Right cardiac atrium (tissue), 5 donors: Measurements from ENCODE around the gene RTL1. TPM values are rescaled to one million over a fixed set of nuclear protein-coding genes. Genes with fewer than 3 reads are reported as not detected.
A peak's percentile ranks its signal among the peaks of the same experiment; 100 is the strongest.

Source experiments
- ATAC-seq, 2 donors: fragments of 200-7000 bp; cut with Tn5 transposase; one replicate each; pipeline versions ENCODE4 v1.8.0 to v1.9.1; 2020; ENCODE audit warnings: moderate library complexity in 2 of 2, mild to moderate bottlenecking in 1 of 2
- DNase-seq, 3 donors: peaks; one replicate each; pipeline ENCODE4 v3.0.0-alpha.2; 2020
- H3K27ac ChIP-seq: one replicate; pipeline ENCODE4 v1.5.1; 2013; ENCODE audit warnings: mild to moderate bottlenecking, low read length, control low read depth, moderate library complexity
- H3K27me3 ChIP-seq: one replicate; pipeline ENCODE4 v1.6.1; 2013; ENCODE audit not compliant: control insufficient read depth, insufficient read depth
- H3K4me1 ChIP-seq: one replicate; pipeline ENCODE4 v1.6.1; 2013; ENCODE audit warnings: low read length; ENCODE audit not compliant: control insufficient read depth, insufficient read depth
- H3K4me3 ChIP-seq: one replicate; pipeline ENCODE4 v1.5.1; 2013; ENCODE audit warnings: low read length, control low read depth
- H3K9me3 ChIP-seq: one replicate; pipeline ENCODE4 v1.6.1; 2013; ENCODE audit warnings: low read length; ENCODE audit not compliant: control insufficient read depth
- WGBS: extraction: QIAGEN DNeasy Blood & Tissue Kit; methylation state at CpG from one replicate; pipeline ENCODE4 v1.1.7; 2013; 5-methylcytosine and 5-hydroxymethylcytosine counted together
- intact Hi-C, 4 donors: fragments of 100-400 bp; cut with DNase I; formaldehyde crosslinking; loops; one replicate each; pipeline versions ENCODE4 v1.11.0 to v1.14.0; 2022 to 2023
- polyA plus RNA-seq: library from polyadenylated mRNA; stranded (reverse); fragments of 200-250 nt; gene quantifications from one replicate; pipeline ENCODE4 v1.2.3, GENCODE V29; 2013
- total RNA-seq, 4 donors: library from RNA; stranded (reverse); fragmentation: NEBNext Ultra II Directional; extraction: Animal tissue kit (Norgen Biotek cat#: 25700); gene quantifications; one replicate each; pipeline ENCODE4 v1.2.1, GENCODE V29; 2021
- donor health status: healthy with polysubstance abuse.
- donor health status: DM: no; HTN: yes; CAD: no.
- donor health status: DM: no; HTN: no; CAD: no.
- donor health status: DM: no; HTN: yes; CAD: no; lungs with severe emphysema.
- donor health status: DM: yes; HTN: yes; CAD: no.

The RTL1 gene
- total and polyA plus RNA-seq, 5 donors = 0.05 TPM; not detected in 4

- H3K4me1 ChIP-seq = no peaks in the 10 kb centered on the region
- no peaks in the 10 kb centered on the region for H3K9me3 ChIP-seq
- no peak for ATAC-seq
- no peak overlapping the region for H3K4me3 ChIP-seq
- 86% methylated on average over 8 of the region's 8 CpGs for whole genome bisulfite sequencing
- intact Hi-C loops = no loop called here
- H3K27me3 ChIP-seq = no peaks in the 10 kb centered on the region
- peak in 2 of 3 donors; percentile 7 to 20 for DNase-seq
- no peak overlapping the region for H3K27ac ChIP-seq
Observed at GRCh38 chr14:100879782-100880181, 23.7 kb downstream of the RTL1 start.

GRCh38 chr14:100879194-100879593 is 24.3 kb downstream of the RTL1 start:
- DNase-seq (peak in 1 of 3 donors; percentile 10), ATAC-seq (no peak)
- no peaks in the 10 kb centered on the region for H3K27me3 ChIP-seq
- 82% methylated on average over 8 of the region's 8 CpGs for WGBS
- no peak overlapping the region for H3K4me3 ChIP-seq
- intact Hi-C loops = no loop called here
- H3K27ac ChIP-seq = no peak overlapping the region
- H3K9me3 ChIP-seq = no peaks in the 10 kb centered on the region
- H3K4me1 ChIP-seq = no peaks in the 10 kb centered on the region

GRCh38 chr14:100878271-100879146 is 25.0 kb downstream of the RTL1 start:
- Histone ChIP-seq H3K9me3 (no peaks in the 10 kb centered on the region), H3K4me3 (no peak overlapping the region), H3K27ac (no peak overlapping the region), H3K4me1 (no peaks in the 10 kb centered on the region), H3K27me3 (no peaks in the 10 kb centered on the region)
- DNase-seq = peak in 2 of 3 donors; percentile 10 to 18
- WGBS = 85% methylated on average over 11 of the region's 11 CpGs
- intact Hi-C loops = no loop called here
- ATAC-seq = no peak

- Histone ChIP-seq H3K27ac (no peak overlapping the region), H3K4me3 (no peak overlapping the region), H3K4me1 (no peaks in the 10 kb centered on the region), H3K27me3 (no peaks in the 10 kb centered on the region), H3K9me3 (no peaks in the 10 kb centered on the region)
- intact Hi-C loops = no loop called here
- DNase-seq (peak in 2 of 3 donors; percentile 6 to 7), ATAC-seq (no peak)
- WGBS = 84% methylated on average over 17 of the region's 17 CpGs
Observed at GRCh38 chr14:100875861-100876590, 27.5 kb downstream of the RTL1 start.

- no peak overlapping the region for H3K27ac ChIP-seq
- H3K4me1 ChIP-seq = no peaks in the 10 kb centered on the region
- ATAC-seq = no peak
- no peak overlapping the region for H3K4me3 ChIP-seq
- DNase-seq = peak in 1 of 3 donors; percentile 26
- H3K9me3 ChIP-seq = no peaks in the 10 kb centered on the region
- intact Hi-C loops = no loop called here
- WGBS = 92% methylated on average over 6 of the region's 6 CpGs
- H3K27me3 ChIP-seq = no peaks in the 10 kb centered on the region
Observed at GRCh38 chr14:100875126-100875525, 28.4 kb downstream of the RTL1 start.

DNA sequence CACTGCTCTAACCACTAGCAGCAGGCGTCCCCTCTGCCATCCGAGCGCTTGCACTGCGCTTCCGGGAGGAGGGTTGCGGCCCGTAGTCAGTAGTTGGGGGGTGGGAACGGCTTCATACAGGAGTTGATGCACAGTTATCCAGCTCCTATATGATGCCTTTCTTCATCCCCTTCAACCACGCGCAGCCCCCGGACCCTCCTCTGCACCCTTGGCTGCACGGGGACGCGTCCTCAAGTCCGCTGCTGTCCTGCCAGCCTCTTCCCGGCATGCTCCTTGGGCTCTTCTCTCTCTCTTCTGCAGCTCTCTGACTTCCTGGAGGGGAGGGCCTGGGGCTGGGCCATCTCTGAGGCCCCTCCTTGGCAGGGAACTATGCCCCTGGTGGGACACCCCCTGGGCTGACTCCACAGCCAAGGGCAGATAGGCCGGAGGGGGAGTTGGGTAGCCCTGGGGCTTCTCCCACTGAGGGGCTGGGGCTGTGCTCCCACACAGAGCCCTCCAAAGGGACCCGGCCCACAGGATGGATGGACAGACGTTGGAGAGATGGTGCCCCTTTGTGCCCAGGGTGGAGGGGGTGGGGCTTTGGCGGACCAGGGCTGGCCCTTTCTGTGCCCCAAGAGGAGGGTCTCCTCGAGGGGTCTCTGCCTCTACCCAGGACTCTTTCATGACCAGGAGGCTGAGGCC is 29.0 kb downstream of the RTL1 start:
- H3K4me1 ChIP-seq = no peaks in the 10 kb centered on the region
- no peak for ATAC-seq
- no peaks in the 10 kb centered on the region for H3K27me3 ChIP-seq
- no peaks in the 10 kb centered on the region for H3K9me3 ChIP-seq
- WGBS = 86% methylated on average over 21 of the region's 21 CpGs
- H3K27ac ChIP-seq = no peak overlapping the region
- DNase-seq = peak in 2 of 3 donors; percentile 7 to 24
- intact Hi-C loops = no loop called here
- no peak overlapping the region for H3K4me3 ChIP-seq

DNA sequence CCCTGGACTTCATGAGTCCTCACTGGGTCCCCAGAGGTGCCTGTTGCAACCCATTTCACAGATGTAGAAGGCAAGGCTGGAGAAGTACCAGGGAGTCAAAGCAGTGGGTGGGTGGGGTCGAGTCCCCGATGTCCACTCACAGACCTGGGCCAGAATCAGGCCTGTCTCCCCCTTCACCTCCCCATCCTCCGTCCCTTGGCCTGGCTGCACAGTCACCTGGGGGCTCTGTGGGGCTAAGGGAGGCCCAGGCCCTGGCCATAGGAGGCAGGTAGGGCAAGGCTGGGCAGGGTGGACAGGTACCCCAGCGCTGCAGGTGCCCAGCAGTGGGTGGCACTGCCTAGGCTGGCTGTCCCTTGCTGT is 29.5 kb downstream of the RTL1 start:
- intact Hi-C loops = no loop called here
- Histone ChIP-seq H3K9me3 (no peaks in the 10 kb centered on the region), H3K4me1 (no peaks in the 10 kb centered on the region), H3K27me3 (no peaks in the 10 kb centered on the region), H3K4me3 (no peak overlapping the region), H3K27ac (no peak overlapping the region)
- peak in 1 of 3 donors; percentile 3 for DNase-seq
- no peak for ATAC-seq
- WGBS = 91% methylated on average over 4 of the region's 4 CpGs

GRCh38 chr14:100873096-100873482 is 30.4 kb downstream of the RTL1 start:
- peak in 1 of 3 donors; percentile 7 for DNase-seq
- peak in 1 of 2 donors; percentile 58 for ATAC-seq

DNA sequence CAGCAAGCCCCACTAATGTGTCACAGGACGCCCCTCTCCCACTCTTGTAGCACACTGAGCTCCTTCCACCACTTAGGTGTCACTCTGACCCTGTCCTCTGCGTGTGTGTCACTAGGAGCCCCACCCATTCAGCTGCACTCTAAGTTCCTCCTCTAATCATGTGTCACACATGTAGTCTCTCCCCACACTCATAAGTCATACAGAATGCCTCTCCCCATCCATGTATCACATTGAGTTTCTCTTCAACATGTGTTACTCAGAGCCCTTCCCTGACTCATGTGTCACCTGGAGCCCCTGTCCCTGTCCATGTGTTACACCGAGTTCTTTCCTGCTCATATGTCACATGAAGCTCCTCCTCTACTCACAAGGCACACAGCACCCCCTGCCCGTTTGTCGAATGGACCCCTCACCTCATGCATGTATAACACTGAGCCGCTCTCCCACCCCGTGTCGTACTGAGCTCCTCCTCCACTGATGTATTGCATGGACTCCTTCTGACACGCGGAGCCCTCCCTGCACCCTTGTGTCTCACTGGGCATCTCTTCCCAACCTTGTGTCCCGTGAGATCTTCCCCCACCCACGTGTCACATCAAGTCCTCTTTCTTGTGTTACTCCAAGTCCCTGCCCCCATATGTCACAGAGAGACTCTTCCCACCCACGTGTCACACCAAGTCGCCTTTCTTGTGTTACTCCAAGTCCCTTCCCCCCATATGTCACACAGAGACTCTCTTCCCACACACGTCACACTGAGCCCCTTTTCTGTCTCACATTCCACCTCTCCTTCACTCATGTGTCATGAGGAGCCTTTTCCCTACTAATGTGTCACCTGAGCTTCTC is 31.0 kb downstream of the RTL1 start:
- intact Hi-C loops = no loop called here
- Histone ChIP-seq H3K27me3 (no peaks in the 10 kb centered on the region), H3K4me3 (no peak overlapping the region), H3K4me1 (no peaks in the 10 kb centered on the region), H3K27ac (no peak overlapping the region), H3K9me3 (no peaks in the 10 kb centered on the region)
- no peak for ATAC-seq
- 78% methylated on average over 15 of the region's 15 CpGs for WGBS
- DNase-seq = peak in 1 of 3 donors; percentile 38

More at GRCh38 chr14:100873096-100873482, 30.4 kb downstream of the RTL1 start:
- no peak overlapping the region for H3K27ac ChIP-seq
- H3K4me1 ChIP-seq = no peaks in the 10 kb centered on the region
- WGBS = 68% methylated on average over 3 of the region's 3 CpGs
- H3K9me3 ChIP-seq = no peaks in the 10 kb centered on the region
- intact Hi-C loops = no loop called here
- H3K4me3 ChIP-seq = no peak overlapping the region
- H3K27me3 ChIP-seq = no peaks in the 10 kb centered on the region
